EL (cell line): ENCODE measurements around the gene RPL3.

Experiments
- DNase-seq: peaks from one replicate; pipeline ENCODE4 v3.0.0-alpha.2; 2016

The RPL3 gene

DNA sequence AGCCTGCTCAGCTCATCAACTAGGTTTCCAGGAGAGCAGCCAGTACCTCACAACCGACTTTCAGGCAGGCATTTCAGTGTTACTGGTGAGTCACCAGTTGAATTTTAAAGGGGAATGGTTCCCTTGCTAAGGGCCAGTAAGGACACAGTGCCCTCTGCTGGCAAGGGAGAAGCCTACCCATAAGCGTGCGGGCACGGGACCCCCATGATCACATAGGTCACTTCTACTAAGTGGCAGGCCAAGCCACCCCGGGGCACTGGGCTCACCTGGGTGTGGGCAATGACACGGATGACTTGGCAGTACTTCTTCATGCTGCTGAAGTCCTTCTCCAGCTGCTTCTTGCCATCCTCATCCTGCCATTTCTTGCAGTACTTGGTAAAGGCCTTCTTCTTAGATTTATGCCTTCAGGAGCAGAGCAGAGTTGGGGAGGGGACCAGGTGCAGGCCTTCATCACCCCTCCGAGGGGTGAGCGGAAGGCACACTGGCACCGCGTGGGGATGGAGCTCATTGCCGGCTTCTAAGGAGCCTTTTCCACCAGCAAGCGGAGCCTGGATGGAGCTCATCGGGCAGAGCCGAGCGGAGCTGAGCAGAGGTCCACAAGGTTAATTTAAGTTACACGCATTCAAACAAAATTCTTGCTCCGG lies 2.9 kb downstream of the RPL3 start:
- DNase-seq = peak; percentile 91

DNA sequence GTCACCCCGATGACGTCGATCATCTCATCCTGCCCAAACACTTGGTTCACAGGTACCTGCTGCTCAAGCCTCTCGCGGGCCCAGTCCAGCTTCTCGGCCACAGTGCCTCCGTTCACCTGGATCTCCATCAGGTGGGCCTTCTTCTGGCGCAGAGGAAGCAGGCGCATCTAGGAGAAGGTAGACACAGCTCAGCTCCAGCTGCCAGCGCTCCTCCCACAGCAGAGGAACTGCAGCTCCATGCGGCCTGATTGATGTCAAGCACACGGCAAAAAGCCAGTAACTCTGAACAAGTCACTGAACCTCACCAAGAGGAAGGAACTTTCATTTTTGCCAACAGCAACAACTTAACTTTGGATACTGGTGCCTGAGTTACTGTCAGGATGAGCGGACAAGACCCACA lies 4.0 kb downstream of the RPL3 start:
- no peak for DNase-seq

DNA sequence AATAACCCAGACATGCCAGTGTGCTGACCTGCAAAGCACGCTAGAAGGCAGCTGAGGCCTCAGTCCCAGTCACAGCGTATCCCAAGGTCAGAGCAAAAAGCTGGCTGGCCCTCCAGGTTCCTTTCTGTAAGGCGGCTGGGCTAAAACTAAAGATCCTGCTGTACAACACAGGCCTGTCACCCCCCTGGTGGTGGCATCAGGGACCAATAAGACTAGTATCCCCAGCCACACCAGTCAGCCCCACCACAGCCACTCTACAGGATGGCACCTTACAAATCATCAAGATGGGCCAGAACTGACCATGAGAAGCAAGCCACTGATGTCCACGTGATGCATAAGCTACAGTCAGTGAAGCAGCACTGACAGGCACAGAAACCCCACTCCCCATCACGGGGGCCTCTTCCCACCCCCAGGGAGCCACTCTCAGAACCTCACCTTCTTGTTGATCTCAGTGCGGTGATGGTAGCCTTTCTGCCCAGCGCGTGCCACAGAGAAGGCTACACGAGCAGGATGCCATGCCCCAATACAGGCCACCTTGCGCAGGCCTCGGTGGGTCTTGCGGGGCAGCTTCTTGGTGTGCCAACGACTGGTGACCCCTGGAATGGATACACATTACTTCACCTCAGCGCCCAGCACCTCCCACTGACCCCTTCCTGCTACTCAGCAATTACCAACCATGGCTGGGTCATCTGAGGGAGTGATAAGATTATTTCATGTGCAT lies 5.0 kb downstream of the RPL3 start:
- peak; percentile 42 for DNase-seq

DNA sequence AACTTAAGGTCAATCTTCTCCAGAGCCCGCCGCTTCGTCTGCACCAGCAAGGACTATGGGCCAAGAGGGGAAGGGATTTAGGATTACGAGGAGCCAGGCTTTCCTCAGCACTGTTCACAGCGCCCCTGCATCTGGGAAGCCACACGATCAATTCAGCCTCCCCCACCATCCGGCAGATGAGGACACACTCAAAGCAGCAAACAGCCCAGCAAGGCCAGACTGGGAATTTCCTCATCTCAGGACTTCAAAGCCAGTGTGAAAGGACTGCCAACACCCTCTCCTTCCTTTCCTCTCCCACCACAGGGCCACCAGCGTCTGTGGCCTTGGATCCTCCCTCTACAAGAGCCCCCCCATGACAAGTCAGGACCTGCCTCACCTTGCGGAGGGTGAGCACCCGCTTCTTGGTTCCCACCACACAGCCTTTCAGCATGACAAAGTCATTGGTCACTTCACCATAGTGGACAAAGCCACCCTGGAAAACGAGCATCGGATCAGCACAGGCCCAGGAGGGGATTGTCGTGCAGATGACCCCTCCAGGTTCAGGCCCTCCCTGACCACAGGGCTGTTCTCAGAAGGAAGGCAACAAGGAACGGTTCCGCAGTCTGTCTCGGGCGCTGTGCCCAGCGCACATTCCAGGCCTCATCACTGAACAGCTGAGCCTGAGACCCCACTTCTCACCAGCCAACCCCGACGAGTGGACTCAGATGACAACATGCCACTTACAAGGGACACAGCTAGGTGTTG lies 6.0 kb downstream of the RPL3 start:
- peak; percentile 25 for DNase-seq

DNA sequence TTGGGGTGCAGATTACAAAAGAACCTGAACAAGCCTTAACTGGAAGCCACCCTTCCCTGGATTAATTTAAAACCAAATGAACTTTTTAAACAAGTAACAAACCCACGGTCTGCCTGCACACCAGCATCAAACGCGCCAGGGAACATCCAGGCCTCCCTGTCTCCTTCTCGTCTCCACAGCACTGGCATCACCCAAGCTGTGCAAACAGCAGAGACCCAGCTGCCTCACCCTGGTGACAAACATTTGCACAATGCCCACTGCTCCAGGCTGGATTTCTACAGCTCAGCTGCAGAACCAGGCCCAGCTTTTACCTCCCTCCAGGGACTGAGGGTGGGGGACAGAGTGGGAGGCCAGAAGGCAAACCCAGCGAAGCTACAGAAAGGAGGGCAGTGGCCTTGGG lies 7.0 kb downstream of the RPL3 start:
- DNase-seq = peak; percentile 43

DNA sequence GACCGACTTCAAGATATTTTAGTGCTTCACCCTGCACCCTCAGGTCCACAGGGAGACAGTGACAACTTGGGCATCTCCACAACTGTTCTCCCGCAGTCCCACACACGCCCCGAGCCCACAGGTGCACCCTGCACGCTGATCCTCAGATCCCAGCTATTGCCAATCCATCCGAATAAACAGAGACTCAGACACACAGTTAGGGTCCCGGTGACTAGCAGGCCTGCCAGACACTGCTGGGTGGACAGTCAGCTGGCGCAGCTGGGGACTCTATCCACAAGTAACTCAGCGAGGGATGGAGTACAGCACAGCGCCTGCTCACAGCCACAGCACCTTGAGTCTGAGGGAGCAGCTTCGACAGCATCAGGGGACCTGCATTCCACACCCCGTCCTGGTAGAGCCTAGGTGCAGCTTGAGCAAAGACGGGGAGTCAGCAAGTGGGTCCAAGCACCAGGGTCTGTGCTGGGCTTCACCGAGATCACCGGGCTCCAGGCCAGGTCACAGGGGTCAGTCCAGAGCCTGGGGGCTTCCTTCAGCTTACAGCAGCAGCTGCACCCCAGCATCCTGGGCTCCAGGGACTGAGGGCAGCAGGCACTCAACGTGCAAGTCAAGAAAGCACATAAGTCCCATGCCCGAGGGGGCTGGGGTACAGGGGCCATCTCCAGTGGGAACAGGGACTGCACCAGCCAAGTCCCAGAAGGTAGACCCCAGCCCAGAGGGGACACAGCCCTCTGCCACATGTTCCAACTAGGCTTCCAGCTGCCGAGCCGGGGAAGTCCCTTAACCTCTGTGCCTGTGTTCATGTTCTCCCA lies 7.6 kb downstream of the RPL3 start:
- DNase-seq = peak; percentile 63

DNA sequence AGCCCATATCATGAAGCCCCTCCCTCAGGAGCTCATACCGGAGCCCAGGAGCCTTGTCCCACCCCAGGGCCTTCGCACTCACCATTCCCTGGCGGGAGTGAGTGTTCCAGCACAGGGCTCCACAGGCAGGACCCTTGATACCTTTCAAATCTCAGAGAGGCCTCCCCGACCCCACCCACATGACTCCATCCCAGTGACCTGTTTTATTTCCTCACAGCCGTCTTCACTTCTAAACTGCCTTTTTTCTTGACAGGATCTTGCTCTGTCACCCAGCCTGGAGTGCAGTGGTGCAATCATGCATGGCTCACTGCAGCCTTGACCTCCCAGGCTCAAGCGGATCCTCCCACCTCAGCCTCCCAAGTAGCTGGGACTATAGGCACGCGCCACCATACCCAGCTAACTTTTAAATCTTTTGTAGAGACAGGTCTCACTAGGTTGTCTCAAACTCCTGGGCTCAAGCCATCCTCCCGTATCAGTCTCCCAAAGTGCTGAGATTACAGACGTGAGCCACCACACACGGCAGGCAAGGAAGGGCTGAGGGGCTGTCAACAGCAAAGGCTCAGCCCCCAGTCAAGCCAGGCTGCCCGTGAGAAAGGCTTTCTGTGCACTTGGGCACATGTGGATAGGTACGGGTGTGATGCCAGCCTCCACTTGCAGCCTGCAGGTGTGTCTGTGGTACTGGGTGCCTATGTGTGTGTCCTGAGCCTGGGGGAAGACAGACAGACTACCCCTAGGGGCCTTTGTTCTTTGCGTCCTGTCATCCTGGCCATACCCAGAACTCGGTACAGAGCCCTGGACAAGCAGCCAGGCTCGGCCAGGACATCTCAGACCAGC lies 9.3 kb downstream of the RPL3 start:
- DNase-seq = peak; percentile 70

GRCh38 chr22:39309364-39309861 lies 10.0 kb downstream of the RPL3 start:
- DNase-seq = peak; percentile 67

DNA sequence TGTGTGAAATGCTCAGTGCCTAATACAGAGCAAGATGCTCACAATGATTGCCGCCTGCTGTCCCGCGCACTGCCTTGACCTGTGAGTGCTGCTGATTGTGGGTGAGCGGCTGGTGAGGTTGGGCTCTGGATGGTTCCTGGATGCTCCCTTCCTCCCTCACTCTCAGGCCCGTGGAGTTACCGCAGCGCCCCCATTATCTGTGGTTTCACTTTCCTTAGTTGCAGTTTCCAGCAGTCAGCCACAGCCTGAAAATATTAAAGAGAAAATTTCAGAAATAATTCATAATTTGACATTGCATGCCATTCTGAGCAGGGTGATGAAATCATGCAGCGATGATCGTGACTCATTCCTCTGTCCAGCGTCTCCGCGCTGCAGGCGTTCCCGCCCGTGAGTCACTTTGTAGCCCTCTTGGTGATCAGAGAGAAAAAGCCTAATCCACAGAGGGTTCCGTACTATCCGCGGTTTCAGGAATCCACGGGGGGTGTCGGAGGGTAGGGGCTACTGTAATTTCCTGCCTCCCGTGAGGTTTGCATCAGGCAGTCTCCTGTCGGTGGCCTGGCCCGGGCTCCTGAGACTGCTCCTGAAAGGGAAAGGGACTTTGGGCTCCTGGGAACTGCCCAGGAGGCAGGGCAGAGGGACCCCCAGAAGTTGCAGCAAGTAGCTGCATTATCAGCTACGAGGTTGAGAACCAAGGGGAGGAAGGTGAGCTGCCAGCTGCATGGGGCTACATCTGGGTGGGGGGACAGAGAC lies 10.6 kb downstream of the RPL3 start:
- peak; percentile 98 for DNase-seq

DNA sequence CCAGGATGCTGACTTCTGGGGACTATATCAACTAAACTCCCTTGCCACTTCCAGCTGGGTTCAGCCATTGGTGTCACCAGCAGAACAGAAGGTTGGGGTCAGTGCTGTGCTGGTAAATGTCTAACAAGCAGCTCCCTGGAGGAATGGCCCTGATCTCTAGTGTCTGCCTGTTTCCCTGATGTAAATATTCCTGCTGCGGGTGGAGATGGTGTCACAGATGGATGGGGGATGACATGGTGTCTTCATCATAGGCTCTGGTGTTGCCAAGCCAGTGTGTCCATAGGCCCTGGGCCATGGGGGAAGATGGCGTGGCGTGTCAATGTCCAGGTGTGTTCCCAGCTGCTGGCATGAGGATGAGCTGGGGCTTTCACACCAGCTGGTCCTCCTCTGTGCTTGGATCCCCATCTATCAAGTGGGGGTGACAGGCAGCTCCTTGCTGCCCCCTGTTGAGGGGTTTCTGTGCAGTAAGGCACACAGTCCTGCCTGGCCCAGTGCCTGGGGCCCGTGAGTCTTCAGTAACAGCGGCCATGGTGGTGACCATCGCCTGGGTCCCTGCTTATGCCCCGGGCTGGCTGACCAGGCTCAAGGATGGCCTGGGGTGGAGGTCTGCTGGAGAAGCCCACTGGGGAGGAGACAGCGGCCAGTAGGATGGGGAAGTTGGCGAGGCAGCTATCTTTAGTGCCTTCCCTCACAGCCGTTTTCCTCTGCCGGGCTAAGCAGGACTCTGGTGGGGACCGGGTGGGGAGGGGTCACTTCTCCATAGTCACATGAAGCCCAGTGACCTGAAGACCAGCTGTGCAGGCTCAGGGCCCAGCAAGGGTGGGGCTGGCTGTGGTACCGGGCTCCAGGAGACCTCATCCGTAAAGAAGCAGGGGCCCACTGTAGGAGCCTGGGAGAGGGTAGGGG lies 12.7 kb downstream of the RPL3 start:
- DNase-seq = peak; percentile 49

GRCh38 chr22:39303892-39304671 lies 15.3 kb downstream of the RPL3 start:
- no peak for DNase-seq

DNA sequence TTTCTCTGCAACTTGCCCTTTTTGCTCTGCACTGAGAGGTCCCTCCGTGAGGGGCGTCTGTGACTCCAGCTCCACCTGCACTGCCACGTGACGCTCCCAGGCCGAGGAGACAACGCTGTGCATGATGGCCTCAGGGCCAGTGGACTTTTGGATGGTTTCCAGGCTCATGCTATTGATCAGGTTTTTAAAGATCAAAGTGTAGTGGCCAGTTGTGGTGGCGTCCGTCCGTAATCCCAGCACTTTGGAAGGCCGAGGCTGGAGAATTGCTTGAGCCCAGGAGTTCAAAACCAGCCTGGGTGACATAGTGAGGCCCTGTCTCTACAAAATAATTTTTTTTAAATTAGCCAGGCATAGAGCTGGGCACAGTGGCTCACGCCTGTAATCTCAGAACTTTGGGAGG lies 16.1 kb downstream of the RPL3 start:
- no peak for DNase-seq

DNA sequence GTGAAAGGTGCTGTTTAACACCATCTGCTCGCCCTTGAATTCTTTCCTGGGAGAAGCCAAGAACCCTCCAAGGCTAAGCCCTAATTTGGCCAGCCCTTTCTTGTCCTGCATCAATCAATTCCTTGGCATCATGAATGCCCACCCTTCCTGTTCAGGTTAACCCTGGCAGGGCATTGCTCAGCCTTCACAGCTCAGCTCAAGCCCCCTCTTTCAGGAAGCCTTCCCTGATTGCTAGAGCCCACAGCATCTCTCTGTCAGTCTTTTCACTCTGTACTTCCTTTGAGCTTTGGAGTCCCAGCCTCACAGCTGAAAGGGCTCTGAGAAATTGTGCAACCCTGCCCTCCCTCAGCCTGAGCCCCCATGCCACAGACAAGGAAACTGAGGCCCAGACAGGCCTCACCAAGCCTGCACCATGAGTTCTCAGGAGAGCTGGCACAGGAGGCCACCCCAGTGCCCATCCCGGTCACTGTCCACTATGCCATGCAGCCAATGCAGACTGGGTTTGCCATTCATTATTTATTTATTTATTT lies 16.9 kb downstream of the RPL3 start:
- DNase-seq = no peak

DNA sequence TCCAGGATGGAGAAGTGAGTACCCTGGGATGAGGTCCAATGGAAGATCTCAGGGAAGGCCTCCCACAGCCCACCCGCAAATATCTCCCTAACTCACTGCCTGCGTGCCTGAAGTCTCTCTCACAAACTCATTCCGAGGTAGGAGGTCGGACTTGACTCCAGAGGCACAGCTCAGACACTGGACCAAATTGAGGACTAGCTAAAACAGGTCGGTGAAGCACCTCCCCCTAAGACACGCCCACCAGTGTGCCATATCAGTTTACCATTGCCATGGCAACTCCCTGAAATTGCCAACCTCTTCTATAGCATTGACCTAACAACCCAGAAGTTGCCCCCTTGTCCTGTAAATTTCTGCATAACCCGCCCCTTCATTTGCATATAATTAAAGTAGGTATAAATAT lies 17.5 kb downstream of the RPL3 start:
- DNase-seq = no peak

DNA sequence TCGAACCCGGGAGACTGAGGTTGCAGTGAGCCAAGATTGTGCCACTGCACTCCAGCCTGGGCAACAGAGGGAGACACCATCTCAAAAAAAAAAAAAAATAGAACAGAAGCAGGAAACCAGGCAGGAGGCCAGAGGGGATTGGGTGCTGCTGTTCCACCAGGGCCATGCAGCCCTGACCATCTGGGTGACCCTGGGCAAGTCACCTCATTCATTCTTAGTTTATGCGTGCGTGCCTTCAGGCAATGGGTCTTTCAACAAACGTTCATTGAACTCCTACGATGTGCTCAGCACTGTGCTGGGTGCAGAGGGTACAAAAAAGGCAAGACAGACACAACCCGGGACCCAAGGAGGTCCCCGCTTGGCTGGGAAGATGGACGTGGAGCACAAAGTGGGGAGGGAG lies 18.3 kb downstream of the RPL3 start:
- DNase-seq = no peak

DNA sequence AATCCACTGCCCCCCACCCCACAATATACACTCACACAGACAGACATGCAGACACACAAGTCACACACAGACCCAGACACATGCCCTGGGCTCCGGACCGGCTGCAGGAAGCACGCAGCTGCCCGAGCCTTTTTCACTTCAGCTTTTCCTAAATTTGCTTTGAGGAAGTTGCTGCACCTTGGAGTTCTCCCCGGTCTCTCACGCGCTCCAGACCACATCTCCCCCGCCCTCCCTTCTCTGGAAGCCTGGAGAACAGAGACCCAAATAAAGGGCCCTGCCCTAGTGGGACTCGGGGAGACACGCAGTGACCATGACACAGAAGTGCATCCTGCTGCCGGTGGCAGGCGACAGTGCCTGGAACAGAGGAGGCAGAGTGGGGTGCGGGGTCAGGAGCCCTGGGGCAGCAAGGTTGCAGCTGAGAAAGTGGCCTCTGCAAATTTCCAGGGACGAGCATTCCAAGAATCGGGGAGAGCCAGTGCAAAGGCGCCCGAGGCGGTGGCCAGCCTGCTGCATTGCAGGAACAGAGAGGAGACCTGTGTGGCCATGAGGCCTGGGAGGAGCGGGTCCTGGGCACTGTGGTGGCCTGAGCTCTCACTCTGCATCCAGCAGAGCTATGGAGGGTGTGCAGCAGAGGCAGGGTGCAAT lies 19.1 kb downstream of the RPL3 start:
- peak; percentile 43 for DNase-seq

GRCh38 chr22:39299829-39300178 lies 19.6 kb downstream of the RPL3 start:
- DNase-seq = peak; percentile 67

DNA sequence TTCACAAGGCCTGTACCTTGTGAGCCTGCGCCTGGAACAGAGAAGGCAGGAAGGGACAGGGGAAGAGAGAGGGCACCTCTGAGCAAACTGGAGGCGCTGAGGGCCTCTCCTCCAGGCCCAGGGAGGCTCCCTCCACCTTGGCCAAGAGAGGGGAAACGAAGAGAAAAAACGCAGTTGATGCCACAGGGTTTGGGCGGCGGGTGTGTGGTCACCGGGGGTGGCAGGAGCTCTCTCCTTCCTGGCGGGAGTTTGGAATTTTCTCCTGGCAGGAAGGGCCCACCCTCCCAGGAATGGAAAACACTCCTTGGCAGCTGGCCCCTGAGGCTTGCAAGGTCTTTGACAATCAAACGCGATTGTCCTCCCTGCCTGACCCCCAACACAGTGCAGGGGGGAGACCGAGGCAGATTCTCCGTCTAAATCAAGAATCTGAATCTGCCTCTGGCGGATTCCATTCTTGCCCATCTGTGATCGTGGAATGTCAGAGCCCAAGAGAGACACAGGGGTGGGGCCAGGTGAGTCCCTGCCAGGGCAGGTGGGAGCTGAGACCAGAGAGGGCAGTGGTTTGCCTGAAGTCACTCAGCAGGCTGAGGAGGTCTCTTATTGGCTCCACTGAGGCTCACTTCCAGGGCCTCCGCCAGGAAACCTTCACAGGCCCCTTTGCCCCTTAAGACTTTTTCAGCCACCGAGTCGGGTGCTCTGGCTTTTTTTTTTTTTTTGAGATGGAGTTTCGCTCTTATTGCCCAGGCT lies 21.0 kb downstream of the RPL3 start:
- DNase-seq = peak; percentile 25
